ENCODE results near the gene GNG7. TPM values are rescaled to one million over a fixed set of nuclear protein-coding genes. Genes with fewer than 3 reads are reported as not detected.
"Not testable (repeated sequence)": the region's sequence is repeated elsewhere in the genome, so short reads cannot be mapped to it uniquely, and the experiment has no call there.

Gene GNG7
- total RNA-seq, 3 donors from 2014 or later = 0.33 to 0.55 (median 0.48) TPM

DNA sequence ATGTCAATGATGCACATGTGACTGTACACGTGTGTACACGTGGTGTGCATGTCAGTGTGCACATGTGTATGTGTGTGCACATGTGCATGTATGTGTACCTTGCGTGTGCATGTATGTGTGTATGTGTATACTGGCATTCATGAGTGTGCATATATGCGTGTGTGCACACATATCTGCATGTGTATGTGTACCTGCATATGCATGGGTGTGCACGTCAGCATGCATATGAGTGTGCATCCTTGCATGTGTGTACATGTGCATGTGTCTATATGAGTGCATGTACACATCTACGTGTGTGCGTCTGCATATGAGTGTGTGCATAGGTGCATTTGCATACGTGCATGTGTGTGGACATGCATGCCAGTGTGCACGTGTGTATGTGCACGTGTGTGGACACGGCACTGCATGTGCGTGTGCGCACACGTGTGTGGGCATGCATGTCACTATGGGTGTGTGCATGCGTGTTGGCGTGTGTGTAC is 178.1 kb downstream of the GNG7 start:
- Mint-ChIP-seq H3K27me3 (ENCODE audit: low read depth) (no peaks in the 10 kb centered on the region), H3K4me1 (ENCODE audit: low read depth) (no peaks in the 10 kb centered on the region), H3K9me3 (no peaks in the 10 kb centered on the region), H3K36me3 (ENCODE audit: insufficient read depth) (no peaks in the 10 kb centered on the region), H3K4me3 (no peak overlapping the region)
- ATAC-seq (no peak), DNase-seq (no peak)

DNA sequence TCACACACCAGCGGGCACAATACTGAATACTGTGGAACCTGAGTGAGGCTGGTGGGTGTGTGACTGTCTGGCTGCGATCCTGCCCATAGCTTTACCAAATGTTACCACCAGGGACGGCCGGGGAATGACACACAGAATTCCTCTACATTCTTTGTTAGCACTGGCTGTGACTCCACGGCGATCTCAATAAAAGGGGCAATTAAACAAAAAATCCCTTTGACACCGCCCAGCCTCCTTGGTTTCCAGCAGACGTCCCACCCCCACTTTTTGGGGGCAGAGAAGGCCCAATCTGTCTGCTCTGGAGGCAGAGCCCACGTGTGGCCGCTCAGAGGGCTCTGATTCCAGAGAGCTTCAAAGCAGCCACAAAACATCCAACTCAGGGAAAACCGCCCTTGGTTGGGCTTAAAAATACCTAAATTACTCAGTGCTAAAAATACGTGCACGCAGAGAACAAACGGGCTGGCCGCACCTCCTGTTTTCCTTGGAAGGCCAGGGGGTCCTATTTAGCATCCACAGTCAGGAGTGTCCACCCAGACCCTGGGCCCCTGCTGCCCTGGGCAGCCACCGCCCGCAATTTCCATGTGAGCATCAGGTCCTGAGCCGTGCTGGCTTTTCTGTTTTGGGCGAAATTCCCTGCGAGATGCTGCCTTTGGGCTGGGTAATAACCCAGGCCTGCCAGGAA is 178.7 kb downstream of the GNG7 start:
- Mint-ChIP-seq H3K9me3 (no peaks in the 10 kb centered on the region), H3K36me3 (ENCODE audit: insufficient read depth) (no peaks in the 10 kb centered on the region), H3K4me1 (ENCODE audit: low read depth) (no peaks in the 10 kb centered on the region), H3K27me3 (ENCODE audit: low read depth) (no peaks in the 10 kb centered on the region), H3K4me3 (no peak overlapping the region)
- no peak for DNase-seq
- ATAC-seq = no peak

DNA sequence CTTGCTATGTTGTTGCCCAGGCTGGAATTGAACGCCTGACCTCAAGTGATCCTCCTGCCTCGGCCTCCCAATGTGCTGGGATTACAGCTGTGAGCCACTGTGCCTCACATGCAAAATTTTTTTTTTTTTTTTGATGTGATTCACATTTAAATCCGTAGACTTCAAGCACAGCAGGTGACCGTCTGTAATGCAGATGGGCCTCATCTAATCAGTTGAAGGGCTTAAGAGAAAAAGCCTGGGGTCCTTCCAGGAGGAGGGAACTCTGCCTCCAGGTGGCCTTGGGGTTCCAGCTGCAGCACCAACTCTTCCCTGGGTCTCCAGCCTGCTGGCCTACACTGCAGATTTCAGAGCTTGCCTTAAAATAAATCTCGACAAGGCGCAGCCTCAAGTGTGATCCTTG is 183.0 kb downstream of the GNG7 start:
- H3K4me1 Mint-ChIP-seq (ENCODE audit: low read depth) = peaks cover 5% of the 10 kb centered on the region
- ATAC-seq = no peak
- no peaks in the 10 kb centered on the region for H3K36me3 Mint-ChIP-seq (ENCODE audit: insufficient read depth)
- no peak overlapping the region for H3K4me3 Mint-ChIP-seq
- no peak for DNase-seq
- no peaks in the 10 kb centered on the region for H3K27me3 Mint-ChIP-seq (ENCODE audit: low read depth)
- no peaks in the 10 kb centered on the region for H3K9me3 Mint-ChIP-seq

DNA sequence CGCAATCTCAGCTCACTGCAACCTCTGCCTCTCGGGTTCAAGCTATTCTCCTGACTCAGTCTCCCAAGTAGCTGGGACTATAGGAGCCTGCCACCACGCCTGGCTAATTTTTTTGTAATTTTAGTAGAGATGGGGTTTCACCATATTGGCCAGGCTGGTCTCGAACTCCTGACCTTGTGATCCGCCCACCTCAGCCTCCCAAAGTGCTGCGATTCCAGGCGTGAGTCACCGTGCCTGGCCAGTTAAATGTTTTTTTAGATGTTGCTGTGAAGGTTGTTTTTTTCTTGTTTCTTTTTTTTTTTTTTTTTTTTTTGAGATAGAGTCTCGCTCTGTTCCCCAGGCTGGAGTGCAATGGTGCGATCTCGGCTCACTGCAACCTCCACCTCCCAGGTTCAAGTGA is 183.6 kb downstream of the GNG7 start:
- not testable (repeated sequence) for H3K4me3 Mint-ChIP-seq; H3K4me1 Mint-ChIP-seq (ENCODE audit: low read depth); ATAC-seq; DNase-seq; H3K9me3 Mint-ChIP-seq; H3K27me3 Mint-ChIP-seq (ENCODE audit: low read depth); H3K36me3 Mint-ChIP-seq (ENCODE audit: insufficient read depth)

DNA sequence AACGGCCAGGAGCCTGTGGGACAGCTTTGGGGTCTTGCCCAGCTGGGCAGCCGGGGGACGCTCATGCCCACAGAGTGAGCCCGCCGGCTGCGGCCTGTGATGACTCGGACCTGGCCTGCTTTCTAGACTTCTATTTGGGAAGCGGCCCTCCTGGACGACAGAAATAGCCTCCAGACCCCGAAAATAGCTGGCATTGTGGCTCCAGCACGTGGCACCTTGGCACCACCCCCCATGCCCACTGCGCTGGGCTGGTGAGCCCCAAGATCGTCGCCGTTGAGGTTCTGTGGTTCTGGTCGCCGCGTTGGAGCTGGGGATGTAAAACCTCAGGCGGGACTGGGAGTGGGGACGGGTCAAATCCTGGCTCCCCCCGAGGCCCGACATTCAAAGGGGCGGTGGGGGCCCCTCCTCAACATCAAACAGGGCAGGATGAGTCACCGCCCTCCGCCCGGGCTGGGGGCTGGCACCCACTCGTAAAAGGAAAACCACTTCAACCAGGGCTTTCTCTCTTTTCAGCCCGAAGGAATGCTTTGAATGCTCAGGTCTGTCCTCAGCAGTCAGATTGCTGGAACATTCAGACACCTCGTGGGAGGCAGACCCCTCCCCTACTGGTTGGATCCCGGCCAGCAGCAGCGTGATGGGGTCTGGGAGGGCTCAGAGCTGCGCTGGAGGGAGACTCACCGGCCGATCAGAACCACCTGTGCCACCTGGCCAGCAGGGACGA is 184.5 kb downstream of the GNG7 start:
- DNase-seq = peak; percentile 37
- Mint-ChIP-seq H3K27me3 (ENCODE audit: low read depth) (no peaks in the 10 kb centered on the region), H3K9me3 (no peaks in the 10 kb centered on the region), H3K4me3 (no peak overlapping the region), H3K36me3 (ENCODE audit: insufficient read depth) (no peaks in the 10 kb centered on the region), H3K4me1 (ENCODE audit: low read depth) (peaks cover 5% of the 10 kb centered on the region)
- peak in 1 of 2 donors; percentile 35 for ATAC-seq

DNA sequence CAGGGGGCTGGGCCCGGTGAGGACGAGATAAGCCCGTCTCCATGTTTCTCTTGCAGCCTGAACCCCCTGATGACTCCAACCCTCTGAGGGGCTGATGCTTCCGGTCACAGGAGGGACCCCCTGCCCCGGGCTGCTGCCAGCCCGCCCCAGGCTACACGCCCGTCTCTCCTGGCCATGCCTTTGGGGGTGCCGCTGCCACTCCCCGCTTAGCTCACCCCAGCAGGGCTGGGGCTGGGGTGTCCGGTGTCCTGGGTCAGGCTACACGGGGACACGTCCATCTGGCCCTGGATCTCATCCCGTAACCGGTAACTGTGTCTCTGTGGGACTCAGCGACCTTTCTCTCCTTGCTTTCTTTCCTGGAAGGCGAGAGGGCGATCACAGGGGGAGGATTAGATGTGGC is 185.8 kb downstream of the GNG7 start:
- no peaks in the 10 kb centered on the region for H3K27me3 Mint-ChIP-seq (ENCODE audit: low read depth)
- H3K4me3 Mint-ChIP-seq = no peak overlapping the region
- ATAC-seq (no peak), DNase-seq (no peak)
- no peaks in the 10 kb centered on the region for H3K9me3 Mint-ChIP-seq
- H3K36me3 Mint-ChIP-seq (ENCODE audit: insufficient read depth) = no peaks in the 10 kb centered on the region
- H3K4me1 Mint-ChIP-seq (ENCODE audit: low read depth) = peaks cover 5% of the 10 kb centered on the region

DNA sequence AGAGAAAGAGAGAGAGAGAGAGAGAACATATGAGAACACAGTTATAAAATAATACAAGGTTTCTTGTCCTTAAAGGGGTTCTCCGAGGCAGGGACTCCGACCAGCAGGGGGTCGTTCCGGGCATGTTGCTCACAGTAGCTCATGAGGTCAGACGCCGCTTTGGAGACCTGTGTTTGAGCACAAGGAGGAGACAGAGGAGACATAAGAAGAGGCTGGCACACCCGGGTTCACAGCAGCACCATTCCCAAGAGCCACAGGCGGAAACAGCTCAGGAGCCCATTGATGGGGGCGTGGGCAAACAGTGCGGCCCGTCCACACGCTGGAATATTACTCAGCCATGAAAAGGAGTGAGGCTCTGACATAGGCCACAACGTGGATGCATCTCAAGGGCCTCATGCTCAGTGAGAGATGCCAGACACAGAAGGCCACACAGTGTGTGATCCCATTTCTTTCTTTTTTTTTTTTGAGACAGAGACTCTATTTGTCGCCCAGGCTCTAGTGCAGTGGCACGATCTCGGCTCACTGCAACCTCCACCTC is 187.4 kb downstream of the GNG7 start:
- ATAC-seq = no peak
- Mint-ChIP-seq H3K4me3 (no peak overlapping the region), H3K9me3 (no peaks in the 10 kb centered on the region), H3K36me3 (ENCODE audit: insufficient read depth) (no peaks in the 10 kb centered on the region), H3K27me3 (ENCODE audit: low read depth) (no peaks in the 10 kb centered on the region), H3K4me1 (ENCODE audit: low read depth) (peaks cover 5% of the 10 kb centered on the region)
- DNase-seq = no peak

DNA sequence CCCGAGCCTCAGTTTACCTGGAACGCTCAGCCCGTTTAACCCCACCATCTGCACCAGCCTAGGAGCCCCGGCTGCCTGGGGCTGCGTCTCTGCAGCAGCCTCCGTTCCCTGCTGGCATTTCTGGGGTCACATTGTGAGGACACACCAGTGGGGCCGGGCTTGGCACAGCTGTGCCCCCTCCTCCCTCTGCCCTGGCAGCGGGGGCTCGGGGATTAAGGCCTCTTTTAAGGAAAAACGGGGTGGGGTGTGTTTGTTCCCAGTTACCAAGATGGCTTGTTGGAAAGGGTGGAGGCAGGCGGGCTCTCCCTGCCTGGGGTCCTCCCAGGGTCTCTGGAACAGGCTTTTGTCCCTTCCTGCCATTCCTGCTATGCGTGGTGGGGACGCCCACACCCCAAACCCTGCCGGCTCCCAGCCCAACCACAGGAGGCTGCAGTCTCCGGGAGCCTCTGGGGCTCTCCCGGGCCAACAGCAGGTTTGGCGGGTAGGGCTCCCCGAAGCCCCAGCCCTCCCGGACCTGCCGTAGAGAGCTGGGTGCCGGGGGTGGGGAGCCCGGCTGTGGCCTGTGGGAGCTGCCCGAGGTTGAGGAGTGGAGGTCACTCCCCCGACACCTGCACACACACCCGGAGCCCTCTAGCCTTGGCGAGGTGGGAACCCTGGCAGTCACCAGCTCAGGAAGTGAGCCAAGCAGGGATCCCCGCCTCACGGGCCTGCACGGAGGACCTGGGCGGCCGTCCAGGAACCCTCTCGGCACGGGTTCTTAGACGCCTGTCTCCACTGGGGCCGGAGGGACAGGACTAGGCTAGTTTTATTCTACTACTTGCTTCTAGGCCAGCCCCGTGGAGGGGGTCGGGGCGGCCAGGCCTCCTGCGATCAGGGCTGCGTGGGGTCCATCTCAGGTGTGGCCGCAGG is 189.7 kb downstream of the GNG7 start:
- Mint-ChIP-seq H3K4me3 (no peak overlapping the region), H3K4me1 (ENCODE audit: low read depth) (peaks cover 4% of the 10 kb centered on the region), H3K27me3 (ENCODE audit: low read depth) (no peaks in the 10 kb centered on the region), H3K36me3 (ENCODE audit: insufficient read depth) (no peaks in the 10 kb centered on the region), H3K9me3 (no peaks in the 10 kb centered on the region)
- ATAC-seq (no peak), DNase-seq (no peak)

DNA sequence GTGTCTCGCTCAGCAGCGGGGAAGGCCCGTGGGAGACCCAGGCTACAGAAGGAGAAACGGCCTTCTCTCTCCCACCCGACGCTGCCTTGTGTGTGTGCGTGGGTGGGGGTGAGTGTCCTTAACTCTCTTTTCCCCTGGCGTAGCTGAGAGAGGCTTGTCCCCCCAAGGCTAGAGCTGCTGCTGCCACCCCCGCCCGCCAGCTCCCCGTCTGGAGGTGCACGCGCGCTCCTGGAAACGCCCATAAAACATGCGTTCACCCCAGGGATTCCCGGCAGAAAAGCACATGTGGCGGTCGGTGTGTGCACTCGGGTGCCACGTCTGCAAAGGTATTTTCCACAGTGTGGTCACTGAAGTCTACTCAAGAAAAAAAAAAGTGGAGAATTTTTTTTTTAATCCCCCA is 190.5 kb downstream of the GNG7 start:
- H3K9me3 Mint-ChIP-seq = no peaks in the 10 kb centered on the region
- H3K4me1 Mint-ChIP-seq (ENCODE audit: low read depth) = peaks cover 7% of the 10 kb centered on the region
- no peaks in the 10 kb centered on the region for H3K27me3 Mint-ChIP-seq (ENCODE audit: low read depth)
- H3K4me3 Mint-ChIP-seq = no peak overlapping the region
- DNase-seq (no peak), ATAC-seq (no peak)
- no peaks in the 10 kb centered on the region for H3K36me3 Mint-ChIP-seq (ENCODE audit: insufficient read depth)

DNA sequence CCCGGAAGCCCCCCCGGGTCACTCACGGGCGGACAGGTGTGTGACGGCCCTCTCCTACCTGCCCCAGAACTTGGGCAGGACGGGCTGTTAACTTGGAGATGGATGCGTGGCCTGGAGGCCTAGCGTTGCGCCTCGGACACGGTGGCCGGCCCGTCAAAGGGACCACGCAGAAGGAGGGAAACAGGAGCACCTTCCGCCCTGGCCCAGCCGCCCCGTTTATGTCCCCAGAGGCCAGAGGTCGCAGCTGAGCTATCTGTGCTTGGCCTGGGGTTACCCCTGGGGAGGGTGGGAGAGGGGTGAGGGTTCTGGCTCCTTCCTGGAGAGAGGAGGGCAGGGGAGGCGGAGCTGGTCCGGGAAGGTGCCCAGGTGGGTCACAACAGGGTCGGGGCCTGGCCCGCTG is 190.9 kb downstream of the GNG7 start:
- no peaks in the 10 kb centered on the region for H3K27me3 Mint-ChIP-seq (ENCODE audit: low read depth)
- no peaks in the 10 kb centered on the region for H3K36me3 Mint-ChIP-seq (ENCODE audit: insufficient read depth)
- H3K4me1 Mint-ChIP-seq (ENCODE audit: low read depth) = peaks cover 9% of the 10 kb centered on the region
- ATAC-seq = no peak
- DNase-seq = no peak
- H3K9me3 Mint-ChIP-seq = no peaks in the 10 kb centered on the region
- H3K4me3 Mint-ChIP-seq = no peak overlapping the region

DNA sequence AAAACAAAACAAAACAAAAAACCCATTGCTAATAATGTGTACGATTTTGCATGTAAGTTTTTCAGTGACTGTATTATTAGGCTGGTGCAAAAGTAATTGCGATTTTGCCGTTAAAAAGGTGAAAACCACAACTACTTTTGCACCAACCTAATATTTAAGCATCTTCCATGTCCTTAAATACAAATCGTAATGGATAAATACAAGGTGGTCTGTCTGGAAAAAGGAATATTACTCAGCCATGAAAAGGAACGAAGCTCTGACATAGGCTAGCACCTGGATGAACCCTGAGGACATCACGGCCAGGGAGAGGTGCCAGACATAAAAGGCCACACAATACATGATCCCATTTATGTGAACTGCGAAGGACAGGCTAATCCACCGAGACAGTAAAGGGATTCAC is 193.4 kb downstream of the GNG7 start:
- no peaks in the 10 kb centered on the region for H3K27me3 Mint-ChIP-seq (ENCODE audit: low read depth)
- H3K9me3 Mint-ChIP-seq = no peaks in the 10 kb centered on the region
- H3K4me3 Mint-ChIP-seq = no peak overlapping the region
- DNase-seq (no peak), ATAC-seq (no peak)
- H3K4me1 Mint-ChIP-seq (ENCODE audit: low read depth) = peaks cover 13% of the 10 kb centered on the region
- H3K36me3 Mint-ChIP-seq (ENCODE audit: insufficient read depth) = no peaks in the 10 kb centered on the region

DNA sequence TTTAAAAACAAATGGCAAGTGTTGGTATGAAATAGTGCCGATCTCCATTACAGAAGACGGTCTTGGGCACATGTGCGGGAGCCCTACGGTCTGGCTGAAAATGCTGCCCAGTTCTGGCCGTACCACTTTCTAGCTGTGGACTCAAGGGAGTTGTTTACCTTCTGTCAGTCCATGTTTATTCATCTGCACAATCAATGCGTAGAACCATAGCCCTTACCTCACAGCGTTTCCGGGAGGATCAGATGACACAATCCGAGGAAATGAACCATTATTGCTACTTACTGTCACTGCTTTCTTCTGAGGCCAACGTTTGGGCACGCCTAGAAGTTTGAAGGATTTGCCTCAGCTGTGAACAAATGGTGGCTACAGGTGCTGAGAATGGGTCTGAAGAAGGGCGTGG is 195.4 kb downstream of the GNG7 start:
- H3K27me3 Mint-ChIP-seq (ENCODE audit: low read depth) = no peaks in the 10 kb centered on the region
- ATAC-seq (no peak), DNase-seq (no peak)
- H3K4me3 Mint-ChIP-seq = no peak overlapping the region
- no peaks in the 10 kb centered on the region for H3K36me3 Mint-ChIP-seq (ENCODE audit: insufficient read depth)
- H3K4me1 Mint-ChIP-seq (ENCODE audit: low read depth) = peaks cover 27% of the 10 kb centered on the region
- no peaks in the 10 kb centered on the region for H3K9me3 Mint-ChIP-seq

DNA sequence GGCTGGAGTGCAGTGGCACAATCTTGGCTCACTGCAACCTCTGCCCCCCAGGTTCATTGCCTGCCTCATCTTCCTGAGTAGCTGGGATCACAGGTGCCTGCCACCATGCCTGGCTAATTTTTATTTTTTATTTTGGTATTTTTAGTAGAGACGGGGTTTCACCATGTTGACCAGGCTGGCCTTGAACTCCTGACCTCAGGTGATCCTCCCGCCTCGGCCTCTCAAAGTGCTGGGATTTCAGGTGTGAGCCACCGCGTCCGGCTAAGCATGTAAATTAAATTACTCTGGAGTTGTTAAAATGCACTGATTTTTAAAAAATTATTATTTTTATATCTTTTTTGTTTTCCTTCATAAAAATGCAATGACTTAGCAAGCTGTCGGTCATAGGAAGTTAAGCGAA is 195.8 kb downstream of the GNG7 start:
- DNase-seq; ATAC-seq; H3K9me3 Mint-ChIP-seq; H3K36me3 Mint-ChIP-seq (ENCODE audit: insufficient read depth); H3K4me3 Mint-ChIP-seq; H3K27me3 Mint-ChIP-seq (ENCODE audit: low read depth): not testable (repeated sequence)
- H3K4me1 Mint-ChIP-seq (ENCODE audit: low read depth) = peaks cover 27% of the 10 kb centered on the region

DNA sequence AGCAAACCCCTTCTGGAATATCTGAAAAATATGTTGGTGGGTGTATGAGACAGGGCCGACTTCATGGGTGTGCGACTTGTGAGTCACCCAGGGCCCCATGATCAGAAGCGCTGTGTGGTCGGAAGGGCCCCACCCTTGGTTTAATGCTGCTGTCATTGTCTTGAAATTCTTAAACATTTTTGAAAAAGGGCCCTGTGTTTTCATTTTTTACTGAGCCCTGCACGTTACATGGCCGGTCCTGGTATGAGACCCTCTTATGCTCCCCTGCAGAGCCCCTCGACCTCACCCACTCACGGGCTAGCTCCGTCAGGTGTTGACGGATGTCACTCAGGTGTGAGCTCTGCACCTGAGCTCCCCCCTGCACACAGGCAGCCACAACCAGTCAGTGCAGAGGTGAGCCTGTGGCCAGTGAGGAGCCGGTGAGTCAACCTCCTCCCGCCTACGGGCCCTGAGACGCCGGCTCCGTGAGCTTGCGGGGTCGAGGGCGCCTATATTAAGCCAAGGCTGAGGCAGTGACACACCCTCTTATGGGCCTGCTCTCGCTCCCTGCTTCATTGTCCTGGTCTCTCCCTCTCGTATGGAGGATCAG is 198.9 kb downstream of the GNG7 start:
- Mint-ChIP-seq H3K4me1 (ENCODE audit: low read depth) (peaks cover 30% of the 10 kb centered on the region), H3K27me3 (ENCODE audit: low read depth) (no peaks in the 10 kb centered on the region), H3K4me3 (peak overlapping the region; percentile 53), H3K9me3 (no peaks in the 10 kb centered on the region), H3K36me3 (ENCODE audit: insufficient read depth) (no peaks in the 10 kb centered on the region)
- DNase-seq (peak; percentile 73), ATAC-seq (peak; percentile 93 to 94)

Measured in activated T-cell treated with anti-CD3 and anti-CD28 coated beads, Interleukin-2, amount 50 U/mL, for 4 hours (primary cell).